GM23338 (cell line): ENCODE data around the gene SORD.
"Not testable (repeated sequence)": the region's sequence is repeated elsewhere in the genome, so short reads cannot be mapped to it uniquely, and the experiment has no call there.

Source experiments
- CREB1 ChIP-seq: fragments of 250-450 bp; sonication (Bioruptor Pico); IDR thresholded peaks from 2 replicates; pipeline ENCODE4 v1.5.0; 2020; ENCODE audit warnings: low read depth, mild to moderate bottlenecking, moderate library complexity
- CTCF ChIP-seq, 2 experiments: fragments of 200-600 bp in 1 of 2; sonication (generic) in 1 of 2; conservative IDR thresholded peaks; 2 replicates each; pipeline versions ENCODE4 v1.5.1 to v1.6.1; 2016 to 2017; ENCODE audit warnings: antibody characterized with exemption in 2 of 2, low read depth in 2 of 2, mild to moderate bottlenecking in 2 of 2, moderate library complexity in 1 of 2
- ETS1 ChIP-seq: IDR thresholded peaks from 2 replicates; pipeline ENCODE4 v1.6.1; 2016; ENCODE audit warnings: antibody characterized with exemption
- EZH2 ChIP-seq: fragments of 200-600 bp; sonication (generic); IDR thresholded peaks from one replicate; pipeline ENCODE4 v1.8.0; 2017; ENCODE audit warnings: antibody characterized with exemption, mild to moderate bottlenecking, low read depth; ENCODE audit not compliant: unreplicated experiment
- EZH2phosphoT487 ChIP-seq: fragments of 200-600 bp; sonication (generic); IDR thresholded peaks from one replicate; pipeline ENCODE4 v1.8.1; 2018; ENCODE audit warnings: antibody characterized with exemption; ENCODE audit not compliant: unreplicated experiment
- JUNB ChIP-seq: IDR thresholded peaks from one replicate; pipeline ENCODE4 v1.6.1; 2016; ENCODE audit warnings: antibody characterized with exemption; ENCODE audit not compliant: unreplicated experiment
- POLR2AphosphoS5 ChIP-seq: IDR thresholded peaks from 2 replicates; pipeline ENCODE4 v1.6.1; 2016; ENCODE audit warnings: antibody characterized with exemption, low read depth
- STAT1 ChIP-seq: IDR thresholded peaks from one replicate; pipeline ENCODE4 v1.6.1; 2016; ENCODE audit warnings: antibody characterized with exemption; ENCODE audit not compliant: unreplicated experiment
- ZNF114 ChIP-seq: fragments of 250-450 bp; sonication (Bioruptor Pico); IDR thresholded peaks from 2 replicates; pipeline ENCODE4 v1.5.0; 2020; ENCODE audit warnings: mild to moderate bottlenecking, moderate library complexity
- TF ChIP-seq, protein P1 (sequence below): IDR thresholded peaks from one replicate; pipeline ENCODE4 v1.6.1; 2018; ENCODE audit warnings: antibody characterized with exemption; ENCODE audit not compliant: unreplicated experiment

- not testable (repeated sequence) for TF ChIP-seq CREB1; JUNB; CTCF (conservative IDR thresholded peaks at IDR 0.05; ENCODE audit: low read depth in 2 of 2); POLR2AphosphoS5; EZH2phosphoT487; EZH2; STAT1; ETS1; ZNF114 (CRISPR knock-in tag)
- TF ChIP-seq, protein P1, sequence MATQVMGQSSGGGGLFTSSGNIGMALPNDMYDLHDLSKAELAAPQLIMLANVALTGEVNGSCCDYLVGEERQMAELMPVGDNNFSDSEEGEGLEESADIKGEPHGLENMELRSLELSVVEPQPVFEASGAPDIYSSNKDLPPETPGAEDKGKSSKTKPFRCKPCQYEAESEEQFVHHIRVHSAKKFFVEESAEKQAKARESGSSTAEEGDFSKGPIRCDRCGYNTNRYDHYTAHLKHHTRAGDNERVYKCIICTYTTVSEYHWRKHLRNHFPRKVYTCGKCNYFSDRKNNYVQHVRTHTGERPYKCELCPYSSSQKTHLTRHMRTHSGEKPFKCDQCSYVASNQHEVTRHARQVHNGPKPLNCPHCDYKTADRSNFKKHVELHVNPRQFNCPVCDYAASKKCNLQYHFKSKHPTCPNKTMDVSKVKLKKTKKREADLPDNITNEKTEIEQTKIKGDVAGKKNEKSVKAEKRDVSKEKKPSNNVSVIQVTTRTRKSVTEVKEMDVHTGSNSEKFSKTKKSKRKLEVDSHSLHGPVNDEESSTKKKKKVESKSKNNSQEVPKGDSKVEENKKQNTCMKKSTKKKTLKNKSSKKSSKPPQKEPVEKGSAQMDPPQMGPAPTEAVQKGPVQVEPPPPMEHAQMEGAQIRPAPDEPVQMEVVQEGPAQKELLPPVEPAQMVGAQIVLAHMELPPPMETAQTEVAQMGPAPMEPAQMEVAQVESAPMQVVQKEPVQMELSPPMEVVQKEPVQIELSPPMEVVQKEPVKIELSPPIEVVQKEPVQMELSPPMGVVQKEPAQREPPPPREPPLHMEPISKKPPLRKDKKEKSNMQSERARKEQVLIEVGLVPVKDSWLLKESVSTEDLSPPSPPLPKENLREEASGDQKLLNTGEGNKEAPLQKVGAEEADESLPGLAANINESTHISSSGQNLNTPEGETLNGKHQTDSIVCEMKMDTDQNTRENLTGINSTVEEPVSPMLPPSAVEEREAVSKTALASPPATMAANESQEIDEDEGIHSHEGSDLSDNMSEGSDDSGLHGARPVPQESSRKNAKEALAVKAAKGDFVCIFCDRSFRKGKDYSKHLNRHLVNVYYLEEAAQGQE = not testable (repeated sequence)
These were observed 56.2 kb downstream of the SORD start for GRCh38 chr15:45079201-45079600.
